ENCODE results near the gene ARHGEF37.
"Not testable (repeated sequence)": the region's sequence is repeated elsewhere in the genome, so short reads cannot be mapped to it uniquely, and the experiment has no call there.

Gene ARHGEF37

GRCh38 chr5:149651686-149652085, 70.4 kb downstream of the ARHGEF37 start:
- DNase-seq = no peak

- no peak for DNase-seq
These were observed 71.4 kb downstream of the ARHGEF37 start for GRCh38 chr5:149652697-149653096.

DNA sequence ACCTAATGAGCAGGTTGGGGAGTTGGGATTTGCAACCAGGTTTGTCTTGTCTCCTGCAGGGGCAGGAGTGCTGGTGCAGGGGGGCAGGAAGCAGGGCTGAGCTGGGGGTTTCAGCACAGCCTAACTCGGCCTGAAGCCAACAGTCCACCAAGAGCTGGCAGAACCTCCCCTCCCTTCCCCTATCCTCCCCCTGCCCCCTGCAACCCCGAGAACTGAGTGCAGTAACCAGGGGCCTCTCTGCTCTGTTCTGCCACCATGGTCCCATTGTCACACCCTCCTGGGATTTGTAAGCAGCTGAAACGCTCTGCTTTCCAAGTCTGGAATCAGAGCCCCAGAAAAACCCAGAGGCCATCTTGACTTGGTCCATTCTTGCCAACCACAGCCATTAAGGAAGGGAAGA, 72.9 kb downstream of the ARHGEF37 start:
- DNase-seq = no peak

DNA sequence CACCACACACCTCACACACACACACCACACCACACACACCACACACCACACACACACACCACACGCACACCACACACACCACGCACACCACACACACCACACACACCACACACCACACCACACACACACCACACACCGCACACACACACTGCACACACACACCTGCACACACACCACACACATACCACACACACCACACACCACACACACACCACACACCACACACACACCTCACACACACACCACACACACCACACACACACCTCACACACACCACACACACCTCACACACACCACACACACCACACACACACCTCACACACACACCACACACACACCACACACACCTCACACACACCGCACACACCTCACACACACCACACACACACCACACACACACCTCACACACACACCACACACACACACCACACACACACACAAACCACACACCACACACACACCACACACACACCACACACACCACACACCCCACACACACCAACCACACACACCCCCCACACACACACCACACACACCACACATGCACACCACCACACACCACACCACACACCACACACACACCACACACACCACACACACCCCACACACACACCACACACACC, 73.7 kb downstream of the ARHGEF37 start:
- DNase-seq = no peak

DNA sequence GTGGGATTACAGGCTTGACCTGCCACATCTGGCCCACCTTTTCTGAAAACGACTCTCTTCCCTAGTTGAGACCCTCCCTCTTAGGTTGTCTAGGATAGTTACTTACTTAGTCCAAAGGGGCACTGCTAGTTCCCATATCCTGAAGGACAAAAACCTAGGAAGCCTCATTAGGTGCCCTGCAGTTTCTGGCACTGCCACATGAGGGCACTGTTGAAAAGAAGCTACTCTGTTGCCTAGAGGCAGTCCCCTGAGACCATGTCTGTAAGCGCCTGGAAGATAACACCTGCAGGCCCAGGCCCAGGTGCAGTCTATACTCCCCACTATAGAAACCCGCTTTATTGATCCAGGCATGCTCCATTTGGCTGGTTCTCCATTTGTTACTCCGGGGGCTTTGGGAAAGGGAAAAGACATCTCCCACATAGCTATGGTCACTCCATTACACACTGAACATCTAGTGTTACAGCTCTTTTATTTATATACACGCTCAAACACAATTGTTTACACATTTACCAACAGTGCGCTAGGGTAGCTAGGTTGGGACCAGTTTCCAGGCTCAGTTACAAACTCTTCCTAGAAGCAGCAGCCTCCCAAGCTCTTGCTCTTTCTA, 75.4 kb downstream of the ARHGEF37 start:
- DNase-seq = peak in 1 of 2 experiments; percentile 53

- DNase-seq = no peak
These were observed 76.0 kb downstream of the ARHGEF37 start for GRCh38 chr5:149657324-149657723.

- no peak for DNase-seq
These were observed 77.0 kb downstream of the ARHGEF37 start for GRCh38 chr5:149658299-149658698.

DNA sequence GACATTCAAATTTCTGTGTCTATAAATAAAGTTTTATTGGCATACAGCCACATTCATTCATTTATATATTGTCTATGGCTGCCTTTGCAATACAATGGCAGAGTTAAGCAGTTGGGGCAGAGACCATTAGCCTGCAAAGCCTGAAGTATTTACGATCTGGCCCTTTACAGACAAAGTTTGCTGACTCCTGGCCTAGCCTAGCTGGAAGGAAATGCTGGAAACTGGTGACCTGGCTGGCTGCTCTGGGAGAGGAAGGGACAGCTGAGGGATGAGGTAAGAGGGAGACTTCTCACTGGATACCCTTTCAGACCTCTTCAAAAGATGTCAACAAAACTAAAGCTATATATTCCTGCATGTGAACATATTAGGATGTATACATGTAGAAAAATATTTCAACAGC, 82.8 kb downstream of the ARHGEF37 start:
- DNase-seq = no peak

DNA sequence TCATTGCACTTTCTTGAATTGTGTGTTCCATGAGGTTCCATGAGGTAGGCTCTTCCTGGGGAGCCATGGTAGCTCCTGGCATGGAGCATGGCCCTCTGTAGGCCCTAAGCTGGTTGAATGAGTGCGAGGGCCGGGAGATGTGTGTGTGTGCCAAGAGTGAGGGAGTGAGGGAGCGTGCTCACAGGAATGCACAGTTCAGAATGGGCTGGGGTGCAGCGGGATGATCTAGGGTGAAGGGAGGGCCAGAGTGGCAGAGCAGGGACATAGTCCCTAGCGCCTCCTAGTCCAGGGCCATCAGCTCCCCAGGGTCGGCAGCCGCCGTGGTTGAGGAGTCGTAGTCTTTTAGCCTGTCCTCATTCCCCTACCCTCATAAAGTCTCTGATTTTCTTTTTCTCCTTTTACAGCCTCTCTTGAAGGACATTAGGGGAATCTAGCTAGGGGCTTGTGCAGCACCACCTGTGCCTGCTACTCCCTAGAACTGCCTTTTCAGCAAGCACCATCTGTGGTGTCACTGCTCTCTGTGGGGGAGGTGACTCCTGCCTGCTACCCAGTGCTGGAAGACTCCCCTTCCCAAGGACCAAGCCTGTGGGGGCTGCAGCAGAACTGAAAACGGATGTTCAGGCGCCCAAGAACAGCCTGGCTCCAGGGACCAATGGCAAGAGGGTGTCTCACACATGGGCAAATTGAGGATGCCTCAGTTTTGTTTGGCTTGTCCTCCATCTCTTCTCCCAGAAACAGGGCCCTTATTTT, 83.5 kb downstream of the ARHGEF37 start:
- DNase-seq = no peak

DNA sequence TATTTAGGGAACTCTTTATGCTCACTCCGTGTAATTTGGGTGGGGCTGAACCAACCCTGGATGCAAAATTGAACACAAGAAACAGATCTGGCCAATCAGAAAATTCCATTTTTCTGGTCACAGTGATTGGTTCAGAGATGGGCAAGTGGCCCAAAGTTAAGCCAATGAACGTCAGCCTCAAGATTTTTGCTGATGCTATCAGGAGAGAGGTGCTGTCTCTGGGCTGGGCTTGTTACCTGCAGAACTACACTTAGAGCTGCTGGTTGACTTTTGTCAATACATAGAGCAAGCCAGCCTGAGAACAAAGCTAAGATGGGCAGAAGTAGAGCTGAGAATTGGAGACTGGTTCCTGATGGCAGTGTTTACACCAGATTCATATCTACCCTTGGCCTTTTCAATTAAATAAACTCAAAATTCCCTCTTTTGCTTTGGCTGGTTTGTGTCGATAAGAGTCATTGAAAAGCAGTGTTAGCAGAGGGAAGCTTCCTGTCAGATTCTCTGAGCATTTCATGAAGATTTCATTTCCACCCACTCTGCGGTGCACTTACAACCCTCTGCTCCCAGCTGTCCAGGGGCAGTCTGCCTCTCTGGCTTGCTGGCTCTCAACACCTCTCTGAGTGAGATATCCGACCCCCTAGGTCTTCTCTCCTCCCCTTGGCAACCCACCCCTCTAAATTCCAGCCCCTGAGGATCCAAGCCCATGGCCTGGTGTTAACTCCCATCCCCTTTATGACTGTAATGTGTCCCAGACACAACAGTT, 84.3 kb downstream of the ARHGEF37 start:
- no peak for DNase-seq

DNA sequence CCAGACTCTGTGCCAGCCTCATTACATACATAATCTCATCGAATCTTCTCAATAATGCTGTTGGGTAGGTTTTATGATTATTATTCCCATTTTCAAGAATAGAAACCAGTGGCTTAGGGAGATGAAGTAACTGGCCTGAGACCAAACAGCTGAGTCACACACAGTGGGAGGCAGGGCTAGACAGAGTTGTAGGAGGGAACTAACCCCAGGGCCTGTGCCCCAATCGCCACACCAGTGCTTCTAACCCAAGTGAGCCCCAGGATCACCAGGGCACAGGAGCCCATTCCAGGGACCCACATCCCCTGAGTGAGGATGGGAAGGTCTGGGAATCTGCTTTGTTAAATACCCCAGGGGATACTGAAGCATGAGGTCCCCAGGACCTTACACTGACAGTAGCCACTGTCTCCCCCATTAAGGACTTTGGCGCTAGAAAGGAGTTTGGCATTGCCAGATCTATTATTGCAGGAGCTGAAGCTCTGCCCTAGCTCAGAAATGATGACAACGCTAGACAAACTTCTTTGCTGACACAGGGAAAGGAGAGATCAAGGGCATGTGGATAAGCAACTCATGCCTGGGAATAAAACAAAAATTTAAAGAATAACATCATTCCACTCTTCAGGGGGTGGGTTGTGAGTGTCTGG, 85.0 kb downstream of the ARHGEF37 start:
- DNase-seq = no peak

- peak in 1 of 2 experiments; percentile 21 for DNase-seq
These were observed 86.0 kb downstream of the ARHGEF37 start for GRCh38 chr5:149667084-149667828.

DNA sequence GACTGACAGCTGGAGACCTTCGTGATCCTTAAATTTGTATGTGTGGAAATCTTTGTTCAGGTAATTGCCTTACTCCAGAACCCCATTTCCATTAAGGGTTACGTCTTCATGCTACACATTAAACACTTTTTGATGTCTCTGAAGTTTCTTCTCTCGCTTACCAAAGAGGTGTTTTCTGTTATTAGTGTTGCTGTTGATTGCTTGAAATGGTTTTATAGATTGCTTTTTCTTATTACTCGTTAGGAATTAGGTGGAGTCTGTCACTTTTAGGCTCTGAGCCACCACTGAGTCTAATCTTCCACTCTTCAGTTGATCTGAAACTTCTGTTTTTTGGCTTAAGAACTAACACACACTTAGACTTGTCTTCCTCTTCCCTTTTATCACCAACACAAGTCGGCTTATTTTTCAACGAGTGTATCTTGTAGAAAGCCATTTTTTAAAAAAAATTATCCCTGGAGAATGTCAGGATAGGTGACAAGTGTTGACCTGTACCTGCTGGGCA, 86.6 kb downstream of the ARHGEF37 start:
- no peak for DNase-seq

- not testable (repeated sequence) for DNase-seq
These were observed 88.0 kb downstream of the ARHGEF37 start for GRCh38 chr5:149669273-149669672.

DNA sequence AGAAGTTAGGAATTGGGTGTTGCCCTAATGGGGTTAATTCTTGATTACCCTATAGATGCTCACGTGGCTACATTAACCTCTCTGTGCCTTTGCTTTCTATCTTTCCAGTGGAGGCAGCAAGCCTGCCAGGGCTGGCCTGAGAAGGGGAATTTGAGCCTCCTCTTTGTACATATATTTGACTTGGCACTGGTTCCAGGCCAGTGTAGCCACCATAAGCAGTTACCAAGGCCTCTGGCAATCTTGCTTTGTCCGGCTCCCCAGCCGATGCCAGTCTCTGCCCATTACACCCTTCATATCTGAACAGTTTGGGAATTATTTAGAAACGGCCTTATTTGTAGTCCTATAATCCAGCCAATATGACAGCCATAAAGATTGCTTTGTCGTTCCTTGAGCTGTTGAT, 90.2 kb downstream of the ARHGEF37 start:
- peak in 1 of 2 experiments; percentile 72 for DNase-seq

GRCh38 chr5:149672701-149673476, 91.6 kb downstream of the ARHGEF37 start:
- DNase-seq = peak in 1 of 2 experiments; percentile 35

- DNase-seq = no peak
These were observed 93.4 kb downstream of the ARHGEF37 start for GRCh38 chr5:149674686-149675085.

- peak in 1 of 2 experiments; percentile 41 for DNase-seq
These were observed 94.4 kb downstream of the ARHGEF37 start for GRCh38 chr5:149675610-149676201.

DNA sequence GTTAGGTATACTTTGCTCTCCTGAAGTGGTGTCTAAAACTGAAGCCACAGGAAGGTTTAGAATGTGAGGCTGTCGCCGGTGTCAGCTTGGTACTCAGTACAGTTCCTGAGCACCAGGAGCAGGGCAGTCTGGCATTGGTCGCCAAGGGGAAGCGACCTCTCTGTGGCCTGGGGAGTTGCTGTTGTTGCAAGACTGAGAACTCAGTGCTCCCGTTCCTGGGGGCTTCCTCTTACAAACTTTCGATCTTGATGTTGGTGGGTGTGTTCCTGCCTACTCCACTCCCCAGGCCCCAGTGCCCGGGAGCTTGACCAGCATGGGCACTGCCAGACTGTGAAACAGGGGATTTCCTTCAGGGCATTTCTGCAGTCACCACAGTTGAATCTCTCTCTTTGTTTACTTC, 96.4 kb downstream of the ARHGEF37 start:
- DNase-seq = no peak
